NAMALWA (cell line): ENCODE measurements around the gene ADGRB3.
"Not testable (repeated sequence)": the region's sequence is repeated elsewhere in the genome, so short reads cannot be mapped to it uniquely, and the experiment has no call there.

ENCODE experiments used
- DNase-seq: peaks from one replicate; pipeline ENCODE4 v3.0.0-alpha.2; 2015; ENCODE audit warnings: low spot score

ADGRB3 gene

GRCh38 chr6:69044534-69044933 is 409.5 kb downstream of the ADGRB3 start:
- no peak for DNase-seq

- DNase-seq = no peak
Observed at GRCh38 chr6:69059413-69059812, 424.3 kb downstream of the ADGRB3 start.

- DNase-seq = no peak
Observed at GRCh38 chr6:69061066-69061465, 426.0 kb downstream of the ADGRB3 start.

- no peak for DNase-seq
Observed at GRCh38 chr6:69063401-69063800, 428.3 kb downstream of the ADGRB3 start.

GRCh38 chr6:69064226-69064625 is 429.1 kb downstream of the ADGRB3 start:
- DNase-seq = no peak

GRCh38 chr6:69069881-69070280 is 434.8 kb downstream of the ADGRB3 start:
- DNase-seq = no peak

GRCh38 chr6:69072796-69073195 is 437.7 kb downstream of the ADGRB3 start:
- DNase-seq = no peak

GRCh38 chr6:69084746-69085335 is 449.8 kb downstream of the ADGRB3 start:
- no peak for DNase-seq

- DNase-seq = no peak
Observed at GRCh38 chr6:69086689-69087088, 451.6 kb downstream of the ADGRB3 start.

GRCh38 chr6:69089539-69089938 is 454.5 kb downstream of the ADGRB3 start:
- DNase-seq = no peak

- DNase-seq = no peak
Observed at GRCh38 chr6:69090132-69090531, 455.1 kb downstream of the ADGRB3 start.

GRCh38 chr6:69096681-69097080 is 461.6 kb downstream of the ADGRB3 start:
- DNase-seq = no peak

- no peak for DNase-seq
Observed at GRCh38 chr6:69097948-69098347, 462.9 kb downstream of the ADGRB3 start.

GRCh38 chr6:69098910-69099309 is 463.8 kb downstream of the ADGRB3 start:
- peak; percentile 34 for DNase-seq

- no peak for DNase-seq
Observed at GRCh38 chr6:69100772-69101171, 465.7 kb downstream of the ADGRB3 start.

GRCh38 chr6:69102416-69102815 is 467.3 kb downstream of the ADGRB3 start:
- no peak for DNase-seq

- no peak for DNase-seq
Observed at GRCh38 chr6:69105288-69105687, 470.2 kb downstream of the ADGRB3 start.

GRCh38 chr6:69106511-69106910 is 471.4 kb downstream of the ADGRB3 start:
- no peak for DNase-seq

- no peak for DNase-seq
Observed at GRCh38 chr6:69111301-69111700, 476.2 kb downstream of the ADGRB3 start.

GRCh38 chr6:69116658-69117057 is 481.6 kb downstream of the ADGRB3 start:
- DNase-seq = no peak

- not testable (repeated sequence) for DNase-seq
Observed at GRCh38 chr6:69121461-69122406, 486.7 kb downstream of the ADGRB3 start.

GRCh38 chr6:69122407-69122773 is 487.3 kb downstream of the ADGRB3 start:
- no peak for DNase-seq

GRCh38 chr6:69128411-69128810 is 493.3 kb downstream of the ADGRB3 start:
- no peak for DNase-seq

GRCh38 chr6:69129046-69129445 is 494.0 kb downstream of the ADGRB3 start:
- DNase-seq = no peak
